ENCODE data around the gene CYB561D1. TPM values are rescaled to one million over a fixed set of nuclear protein-coding genes. Genes with fewer than 3 reads are reported as not detected.
A peak's percentile ranks its signal among the peaks of the same experiment; 100 is the strongest.

CYB561D1 gene
- total RNA-seq, 5 donors from 2014 or later (not counting 1 experiment from before 2014, with no cell fraction given) = 23.6 to 42.6 (median 39.5) TPM

DNA sequence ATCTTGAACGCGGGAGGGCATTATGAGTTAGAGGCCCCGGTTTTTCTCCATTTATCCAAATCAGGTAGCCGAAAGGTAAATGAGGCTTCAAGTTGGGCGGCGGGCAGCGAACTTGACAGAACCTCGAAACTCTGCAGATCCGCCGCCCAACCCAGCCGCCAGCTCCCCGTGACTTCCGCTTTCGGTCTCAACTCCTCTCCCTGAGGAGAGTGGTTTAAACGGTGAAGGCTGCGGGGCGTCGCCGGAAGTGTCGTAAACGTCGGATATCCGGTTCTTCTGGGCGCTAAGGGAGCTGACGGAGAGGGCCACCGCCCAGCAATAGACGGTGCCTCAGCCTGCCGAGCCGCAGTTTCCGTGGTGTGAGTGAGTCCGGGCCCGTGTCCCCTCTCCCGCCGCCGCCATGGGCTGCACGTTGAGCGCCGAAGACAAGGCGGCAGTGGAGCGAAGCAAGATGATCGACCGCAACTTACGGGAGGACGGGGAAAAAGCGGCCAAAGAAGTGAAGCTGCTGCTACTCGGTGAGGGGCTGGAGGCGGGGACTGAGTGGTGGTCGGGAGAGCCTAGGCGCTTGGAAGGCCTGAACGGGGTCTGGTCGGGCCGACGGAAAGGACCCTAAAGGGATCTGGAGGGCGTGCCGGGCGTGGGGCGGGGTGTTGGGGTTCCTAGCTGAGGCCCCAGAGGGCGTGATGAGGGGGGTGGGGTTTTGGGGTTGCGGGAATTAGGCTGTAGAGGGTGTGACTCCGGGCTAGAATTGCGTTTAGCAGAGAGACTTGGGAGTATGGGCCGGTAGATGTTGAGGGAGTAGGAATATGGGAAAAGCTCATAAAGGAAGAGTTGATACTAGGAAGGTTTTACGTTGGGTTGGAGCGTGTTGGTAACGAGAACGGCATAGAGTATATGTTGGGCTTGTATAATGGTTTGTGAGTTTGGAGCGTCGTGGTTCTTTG is 54.7 kb downstream of the CYB561D1 start, which contains the start of gene GNAI3:
Gene GNAI3, plus strand, starts transcription at position 295 of the 947 bp plus-strand sequence. Its CDS starts 106 bp downstream, at position 401.
- CTCF ChIA-PET = interaction anchor here (0.6 to 3.2 kb wide), 31 partner anchors 10 to 481 kb away, joined by 3 to 24 read pairs (median 3); partner anchors contain the start of genes AHCYL1 (in 2 of the 2), AMPD2 (in 1 of the 2), ATXN7L2 (in 1 of the 2) and CYB561D1 (in 1 of the 2)
- Histone ChIP-seq H3K9me3 (no peaks in the 10 kb centered on the region), H3K27me3 (replicated peaks in 1 of 2; ENCODE audit: control insufficient read depth in 2 of 2, extremely low read depth in 1 of 2, insufficient read depth in 2 of 2, low read length in 1 of 2) (no peaks in the 10 kb centered on the region), H3K4me3 (ENCODE audit: control insufficient read depth in 1 of 2, extremely low read depth in 1 of 2, low read length in 1 of 2) (peak within 1 kb of the TSS; percentile 83 to 93), H3K27ac (ENCODE audit: low read length) (peak within 1 kb of the TSS; percentile 80), H3K36me3 (ENCODE audit: control insufficient read depth in 2 of 2, extremely low read depth in 1 of 2, insufficient read depth in 1 of 2, low read length in 1 of 2) (no peaks in the 10 kb centered on the region), H3K4me1 (ENCODE audit: control insufficient read depth in 1 of 2, extremely low read depth in 1 of 2, insufficient read depth in 2 of 2, low read length in 2 of 2) (peaks cover 7 to 30% of the 10 kb centered on the region in 2 experiments)
- Mint-ChIP-seq H3K4me3 (peak within 1 kb of the TSS; percentile 90 to 99 (median 95)), H3K27me3 (no peaks in the 10 kb centered on the region), H3K4me1 (peaks cover 59 to 63% (median 61%) of the 10 kb centered on the region in 3 donors), H3K9me3 (no peaks in the 10 kb centered on the region), H3K36me3 (no peaks in the 10 kb centered on the region), H3K27ac (peak within 1 kb of the TSS; percentile 98 to 99)
- under 1% methylated on average over 63 of the region's 68 CpGs for WGBS (ENCODE audit: insufficient coverage)
- POLR2A ChIA-PET = interaction anchor here (0.5 to 2.1 kb wide), 21 partner anchors 10 to 485 kb away, joined by 3 to 12 read pairs (median 4); partner anchors contain the start of genes ATXN7L2 (in 1 of the 2) and GNAT2 (in 1 of the 2)
- DNase-seq (peak; percentile 89 to 99 (median 96)), ATAC-seq (replicated peaks in 1 of 4) (peak; percentile 93 to 95 (median 94))

Other genes starting within 250 kb of the CYB561D1 start
- gene CELSR2, start 244.6 kb upstream of the CYB561D1 start, total RNA-seq = 1 to 10 TPM; 4.1 to 5.3 (median 4.7) TPM
- 1 to 10 TPM in 2 of 5 donors, under 1 TPM in 3; 0.35 to 1.6 (median 0.72) TPM for gene PSRC1, start 210.9 kb upstream of the CYB561D1 start, total RNA-seq
- gene MYBPHL, start 187.1 kb upstream of the CYB561D1 start, total RNA-seq = not detected
- gene SORT1, start 96.2 kb upstream of the CYB561D1 start, total RNA-seq = 1 to 10 TPM in 4 of 5 donors, under 1 TPM in 1; 0.82 to 2.9 (median 1.5) TPM
- 10 to 100 TPM; 41.1 to 91.2 (median 75.5) TPM for gene PSMA5, start 67.6 kb upstream of the CYB561D1 start, total RNA-seq
- gene SYPL2, start 27.5 kb upstream of the CYB561D1 start, total RNA-seq = under 1 TPM in 4 of 5 donors, not detected in 1; 0.09 to 0.13 (median 0.11) TPM
- gene ATXN7L2, start 10.2 kb upstream of the CYB561D1 start, total RNA-seq = 10 to 100 TPM in 4 of 5 donors, 1 to 10 TPM in 1; 9.7 to 13.2 (median 12.5) TPM
- gene AMIGO1, start 15.6 kb downstream of the CYB561D1 start, total RNA-seq = 10 to 100 TPM; 13.2 to 28.2 (median 21.5) TPM
- under 1 TPM; 0.16 to 0.75 (median 0.39) TPM for gene GPR61, start 45.8 kb downstream of the CYB561D1 start, total RNA-seq
- 1 to 10 TPM; 5.4 to 7.2 (median 6.5) TPM for gene GNAI3, start 54.5 kb downstream of the CYB561D1 start, total RNA-seq
- gene GNAT2, start 125.5 kb downstream of the CYB561D1 start, total RNA-seq = not detected
- 100 to 1,000 TPM in 3 of 5 donors, 10 to 100 TPM in 2; 90.2 to 285 (median 100) TPM for gene AMPD2, start 125.7 kb downstream of the CYB561D1 start, total RNA-seq
- 10 to 100 TPM; 14.6 to 28.5 (median 20.8) TPM for gene GSTM4, start 162.0 kb downstream of the CYB561D1 start, total RNA-seq
- gene GSTM2, start 174.0 kb downstream of the CYB561D1 start, total RNA-seq = 100 to 1,000 TPM in 1 of 5 donors, 10 to 100 TPM in 4; 51.9 to 102 (median 77.4) TPM
- 10 to 100 TPM in 4 of 5 donors, under 1 TPM in 1; 0.44 to 50.3 (median 30.7) TPM for gene GSTM1, start 193.7 kb downstream of the CYB561D1 start, total RNA-seq
- under 1 TPM; 0.12 to 0.63 (median 0.23) TPM for gene GSTM5, start 218.2 kb downstream of the CYB561D1 start, total RNA-seq
- 10 to 100 TPM in 4 of 5 donors, 1 to 10 TPM in 1; 8.4 to 17.1 (median 10.3) TPM for gene GSTM3, start 246.9 kb downstream of the CYB561D1 start, total RNA-seq

Data from T-cell (primary cell).